Erythroblast (primary cell): ENCODE measurements around the gene MYCBP2.

Source experiments
- GATA1 ChIP-seq: IDR thresholded peaks from 2 replicates; pipeline ENCODE4 v1.6.1; 2011; ENCODE audit warnings: low read depth, mild to moderate bottlenecking, control low read depth, low read length, moderate library complexity
- POLR2A ChIP-seq: IDR thresholded peaks from 2 replicates; pipeline ENCODE4 v1.6.1; 2011; ENCODE audit warnings: mild to moderate bottlenecking, low read length

DNA sequence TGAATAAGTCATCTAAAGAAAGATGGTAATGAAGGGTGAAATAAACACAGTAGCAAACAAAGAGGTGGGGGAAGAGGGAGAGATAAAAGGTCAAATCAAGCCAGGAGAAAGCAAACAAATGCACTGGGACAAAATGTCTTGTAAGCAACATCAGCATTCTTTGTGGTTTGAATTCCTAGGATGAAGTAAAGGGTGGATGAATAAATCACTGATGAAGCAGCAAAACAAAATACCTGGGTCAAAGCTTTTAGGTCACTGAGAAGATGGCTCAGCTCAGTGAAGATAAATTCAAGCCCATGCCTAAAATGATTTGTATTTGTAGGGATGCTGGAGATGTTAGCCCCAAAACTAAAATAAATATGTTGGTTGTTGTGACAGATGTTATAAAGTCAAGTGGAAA lies 213.4 kb downstream of the MYCBP2 start:
- TF ChIP-seq POLR2A, result no peak
- no peak for TF ChIP-seq GATA1
